ENCODE data around the gene UGT3A2. TPM values are rescaled to one million over a fixed set of nuclear protein-coding genes. Genes with fewer than 3 reads are reported as not detected.
"Not testable (repeated sequence)": the region's sequence is repeated elsewhere in the genome, so short reads cannot be mapped to it uniquely, and the experiment has no call there.

The UGT3A2 gene
- total RNA-seq, 1 donor: 0.54 TPM

DNA sequence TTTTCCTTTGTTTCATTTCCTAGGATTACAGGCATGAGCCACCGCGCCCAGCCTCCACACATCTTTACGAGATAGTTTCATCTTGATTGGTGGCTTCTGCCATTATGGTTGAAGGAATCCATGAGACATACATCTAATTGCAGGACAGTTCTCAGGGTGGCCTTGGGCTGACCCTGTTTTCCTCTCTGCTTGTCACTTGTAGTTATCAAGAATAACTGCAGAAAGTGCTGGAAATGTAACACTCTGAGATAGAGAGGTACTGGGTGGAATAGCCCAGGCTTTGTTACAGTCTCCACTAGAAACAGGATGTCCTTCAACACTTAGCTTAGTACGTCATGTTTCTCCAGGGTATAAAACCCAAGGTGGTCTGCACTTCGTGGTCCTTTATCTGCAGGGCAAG lies 10.7 kb downstream of the UGT3A2 start:
- no peak for DNase-seq (ENCODE audit: low read depth in 2 of 3, low spot score in 2 of 3)

DNA sequence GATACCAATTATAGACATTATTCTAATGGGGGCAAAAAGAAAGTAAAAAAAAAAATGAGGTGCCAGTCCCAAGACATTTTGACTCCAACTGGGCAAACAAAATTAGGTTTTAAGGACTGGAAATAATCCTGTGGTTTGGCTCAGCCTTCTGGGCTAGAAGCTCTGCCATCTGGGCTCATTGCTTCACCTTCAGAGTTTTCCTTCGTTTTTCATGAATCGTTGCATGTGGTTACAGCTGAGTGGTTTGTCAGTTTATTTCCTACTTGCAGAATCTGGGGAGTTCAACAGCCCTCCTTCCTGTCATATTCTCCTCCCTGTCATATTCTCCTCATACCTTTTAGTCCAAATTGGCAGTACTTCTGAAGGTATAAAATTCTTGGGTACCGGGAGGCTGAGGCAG lies 12.0 kb downstream of the UGT3A2 start:
- no peak for DNase-seq (ENCODE audit: low read depth in 2 of 3, low spot score in 2 of 3)

DNA sequence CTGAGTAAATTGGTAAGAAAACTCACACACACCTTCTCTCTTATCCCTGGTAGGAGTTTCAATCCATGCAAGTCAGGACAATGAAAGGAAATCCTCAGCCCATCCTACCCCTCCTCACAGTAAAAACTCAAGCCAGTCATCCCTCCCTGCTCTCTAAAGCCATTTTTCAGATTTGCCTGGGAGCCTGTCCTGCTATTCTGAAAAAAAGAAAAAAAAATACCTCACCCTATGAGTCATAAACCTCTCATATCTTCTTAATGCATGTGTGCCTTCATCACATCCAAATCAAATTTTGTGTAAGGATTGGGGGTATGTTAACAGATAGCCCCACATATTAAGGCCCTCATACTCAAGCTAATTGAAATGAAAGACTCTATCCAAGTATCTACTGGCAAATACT lies 14.1 kb downstream of the UGT3A2 start:
- no peak for DNase-seq (ENCODE audit: low read depth in 2 of 3, low spot score in 2 of 3)

DNA sequence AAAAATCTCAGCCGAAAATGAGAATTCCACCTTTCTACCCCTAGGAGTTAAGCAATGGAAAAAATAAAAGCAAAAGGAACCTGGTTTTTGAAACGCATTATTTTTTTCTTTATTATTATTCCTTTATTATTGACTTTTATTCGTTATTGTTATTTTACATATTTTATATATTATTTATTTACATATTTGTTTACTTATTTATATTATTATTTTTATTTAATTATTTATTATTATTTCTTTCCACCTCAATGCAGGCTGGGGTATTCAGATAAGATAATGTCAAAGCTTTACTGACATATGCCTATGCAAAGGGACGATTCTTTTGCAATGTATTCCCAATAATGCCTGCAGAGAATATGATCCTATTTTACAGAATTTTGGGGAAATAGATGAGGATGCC lies 16.7 kb downstream of the UGT3A2 start:
- no peak for DNase-seq (ENCODE audit: low read depth in 2 of 3, low spot score in 2 of 3)

DNA sequence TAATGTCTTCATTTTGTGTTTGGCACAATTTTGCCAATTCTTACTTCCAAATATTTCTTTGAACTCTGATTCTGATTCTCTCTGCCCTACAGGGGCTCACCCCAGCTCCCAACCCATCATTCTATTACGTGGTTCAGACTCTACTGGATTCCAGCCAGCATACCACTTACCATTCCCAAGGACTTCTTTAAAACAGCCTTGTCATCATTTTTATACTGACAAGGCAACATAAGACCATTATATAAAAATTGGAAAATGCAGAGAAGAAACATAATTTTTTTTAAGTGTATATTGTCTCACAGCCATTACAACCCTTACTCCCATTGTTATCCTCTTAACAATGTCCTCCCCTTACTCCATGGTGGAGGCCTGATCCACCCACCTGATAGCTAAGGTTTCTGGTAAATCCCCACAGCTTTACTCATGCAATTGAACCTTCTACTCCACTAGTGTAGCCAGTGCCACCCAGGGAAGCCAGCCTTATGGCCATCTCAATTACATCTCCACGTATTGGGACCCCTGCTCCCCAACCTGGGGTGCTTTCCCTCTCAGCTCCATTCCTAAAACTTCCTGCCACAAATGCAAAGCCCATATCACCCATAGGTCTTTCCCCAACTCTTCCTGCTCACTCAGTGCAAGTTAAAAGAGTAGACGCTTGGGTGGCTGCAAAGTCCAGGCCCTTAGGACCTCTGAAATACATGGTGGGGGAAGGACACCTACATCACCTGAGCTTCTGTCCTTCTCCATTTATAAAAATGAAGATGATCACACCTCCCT lies 19.1 kb downstream of the UGT3A2 start:
- no peak for DNase-seq (ENCODE audit: low read depth in 2 of 3, low spot score in 2 of 3)

DNA sequence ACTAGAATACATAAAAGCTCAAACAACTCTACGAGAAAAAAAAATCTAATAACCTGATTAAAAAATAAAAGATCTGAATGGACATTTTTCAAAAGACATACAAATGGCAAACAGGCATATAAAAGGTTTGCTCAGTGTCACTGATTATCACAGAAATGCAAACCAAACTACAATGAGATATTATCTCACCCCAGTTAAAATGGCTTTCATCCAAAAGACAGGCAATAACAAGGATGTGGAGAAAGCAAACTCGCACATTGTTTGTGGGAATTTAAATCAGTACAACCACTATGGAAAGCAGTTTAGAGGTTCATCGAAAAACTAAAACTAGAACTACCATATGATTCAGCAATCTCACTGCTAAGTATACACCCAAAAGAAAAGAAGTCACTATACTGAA lies 20.8 kb downstream of the UGT3A2 start:
- no peak for DNase-seq (ENCODE audit: low read depth in 2 of 3, low spot score in 2 of 3)

DNA sequence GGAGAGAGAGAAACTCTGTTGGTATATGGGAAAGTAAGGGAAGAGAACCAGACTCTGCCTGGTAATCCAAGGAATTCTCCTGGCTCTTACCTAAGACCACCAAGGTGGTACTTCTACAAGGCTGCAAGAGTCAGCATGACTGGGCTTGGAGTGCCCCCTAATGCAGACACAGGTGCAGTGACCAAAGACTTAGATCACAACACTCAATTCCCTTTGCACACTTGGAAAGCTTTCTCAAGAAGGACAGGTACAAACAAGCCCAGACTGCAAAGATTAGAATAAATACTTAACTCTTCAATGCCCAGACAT lies 25.2 kb downstream of the UGT3A2 start:
- no peak for DNase-seq (ENCODE audit: low read depth in 2 of 3, low spot score in 2 of 3)

DNA sequence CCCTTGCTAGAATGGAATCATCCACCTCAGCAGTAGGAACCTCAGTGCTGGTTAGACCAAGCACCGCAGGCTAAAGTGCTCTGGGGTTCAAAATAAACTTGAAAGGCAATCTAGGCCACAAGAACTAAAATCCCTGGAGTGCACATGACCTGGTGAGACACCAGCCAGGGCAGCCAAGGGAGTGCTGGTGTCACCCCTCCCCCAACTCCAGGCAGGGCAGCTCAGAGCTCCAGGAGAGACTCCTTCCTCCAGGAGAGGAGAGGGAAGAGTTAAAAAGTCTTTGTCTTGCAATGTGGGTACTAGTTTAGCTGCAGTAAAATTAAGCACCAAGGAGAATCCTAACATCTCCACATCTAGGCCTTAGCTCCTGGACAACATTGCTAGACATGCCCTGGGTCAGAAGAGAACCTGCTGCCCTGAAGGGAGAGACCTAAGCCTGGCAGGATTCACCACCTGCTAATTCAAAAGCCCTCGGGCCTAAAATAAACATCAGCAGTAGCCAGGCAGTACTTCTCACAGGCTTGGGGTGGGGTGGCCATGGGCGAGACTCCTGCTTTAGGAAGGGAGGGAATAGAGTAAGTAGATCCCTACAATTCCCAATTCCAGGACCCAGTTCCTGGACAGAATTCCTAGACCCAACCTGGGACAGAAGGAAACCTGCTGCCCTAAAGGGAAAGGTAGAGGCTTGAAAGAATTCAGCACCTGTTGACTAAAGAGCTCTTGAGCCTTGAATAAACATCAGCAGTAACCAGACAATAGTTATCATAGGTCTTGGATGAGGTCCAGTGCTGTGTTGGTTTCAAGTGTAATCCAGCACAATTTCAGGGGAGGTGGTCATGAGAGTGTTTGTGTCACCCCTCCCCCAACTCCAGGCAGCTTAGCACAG lies 25.8 kb downstream of the UGT3A2 start:
- no peak for DNase-seq (ENCODE audit: low read depth in 2 of 3, low spot score in 2 of 3)

DNA sequence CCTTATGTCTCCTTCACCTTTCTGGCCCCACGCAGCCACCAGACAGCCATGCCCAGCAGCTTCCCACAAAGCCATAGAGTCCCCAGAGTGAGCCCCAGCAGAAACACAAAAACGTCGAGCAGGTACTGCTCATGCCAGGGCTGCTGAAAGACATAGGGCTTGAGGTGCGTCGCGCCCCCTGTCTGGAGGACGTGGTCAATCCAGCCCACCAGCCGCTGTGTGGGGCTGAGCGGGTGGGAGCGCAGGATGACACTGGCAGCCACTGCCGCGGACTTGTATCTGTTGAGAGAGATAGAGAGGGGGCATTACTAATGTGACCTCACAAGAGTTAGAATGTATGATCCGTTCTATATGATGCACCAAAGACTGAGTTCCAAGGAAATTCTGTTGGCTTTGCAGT lies 31.0 kb downstream of the UGT3A2 start:
- DNase-seq (ENCODE audit: low read depth in 2 of 3, low spot score in 2 of 3): no peak

DNA sequence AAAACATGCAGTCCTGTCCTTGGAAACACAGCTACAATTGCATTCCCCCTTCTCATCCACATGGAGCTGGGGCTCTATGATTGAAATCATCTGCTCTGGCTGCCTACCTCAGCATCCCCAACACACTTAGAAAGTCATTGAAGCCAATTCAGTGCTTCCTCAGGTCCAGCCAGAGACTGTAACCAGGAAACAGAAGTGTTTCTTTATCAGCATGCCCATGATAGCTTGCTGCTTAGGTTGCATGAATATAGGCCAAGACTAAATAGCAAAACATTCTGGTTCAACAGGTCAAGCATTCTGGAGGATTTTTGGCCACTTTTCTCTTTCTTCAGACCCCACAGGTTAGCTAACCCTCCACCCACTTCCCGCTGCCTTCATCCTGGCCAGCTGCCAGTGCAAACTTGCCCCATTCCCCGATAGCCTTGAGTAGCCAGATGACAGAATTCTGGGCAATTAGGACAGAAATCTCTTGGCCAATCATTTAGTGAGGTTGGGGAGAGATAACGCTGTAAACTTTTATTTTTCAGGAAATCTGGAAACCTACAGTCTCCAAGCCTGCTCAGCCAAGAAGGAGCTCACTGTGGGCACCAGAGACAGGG lies 32.0 kb downstream of the UGT3A2 start:
- DNase-seq (ENCODE audit: low read depth in 2 of 3, low spot score in 2 of 3): not testable (repeated sequence)

DNA sequence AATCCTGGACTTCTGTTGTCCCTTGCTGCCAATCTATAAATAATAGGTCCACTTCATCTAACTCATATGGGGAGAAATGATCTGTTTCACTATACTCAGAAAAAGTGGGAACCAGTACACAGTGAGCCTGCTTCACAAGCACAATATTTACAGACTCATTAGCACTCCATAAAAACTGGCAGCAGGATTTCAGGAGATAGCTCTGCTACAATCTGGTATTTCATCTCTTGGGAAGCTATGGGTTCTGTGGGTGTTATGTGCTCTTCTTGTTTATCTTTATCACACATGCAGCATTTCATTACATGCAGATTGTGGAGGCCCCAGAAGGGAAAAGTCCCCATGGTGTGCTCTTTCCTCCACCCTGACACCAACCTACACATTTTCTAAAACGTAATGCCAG lies 33.2 kb downstream of the UGT3A2 start:
- no peak for DNase-seq (ENCODE audit: low read depth in 2 of 3, low spot score in 2 of 3)

DNA sequence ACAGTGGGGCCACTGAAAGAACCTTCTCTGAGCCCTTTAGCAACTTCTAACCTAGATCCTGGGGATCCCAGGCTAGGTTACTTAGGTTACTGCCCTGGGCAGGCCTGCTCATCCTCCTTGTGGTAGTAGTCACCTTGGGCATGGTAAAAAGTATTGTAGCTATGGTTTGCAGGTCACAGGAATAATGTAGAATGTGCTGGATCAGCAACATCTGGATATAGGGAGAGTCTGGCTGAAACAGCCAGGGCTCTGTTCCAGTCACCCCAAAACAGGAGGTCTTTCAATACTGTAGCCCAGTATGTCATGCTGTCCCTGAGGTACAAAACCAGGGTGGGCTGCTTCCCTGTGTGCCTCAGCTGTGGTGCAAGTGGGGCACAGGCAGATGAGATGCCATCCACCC lies 33.6 kb downstream of the UGT3A2 start:
- DNase-seq (ENCODE audit: low read depth in 2 of 3, low spot score in 2 of 3): no peak

DNA sequence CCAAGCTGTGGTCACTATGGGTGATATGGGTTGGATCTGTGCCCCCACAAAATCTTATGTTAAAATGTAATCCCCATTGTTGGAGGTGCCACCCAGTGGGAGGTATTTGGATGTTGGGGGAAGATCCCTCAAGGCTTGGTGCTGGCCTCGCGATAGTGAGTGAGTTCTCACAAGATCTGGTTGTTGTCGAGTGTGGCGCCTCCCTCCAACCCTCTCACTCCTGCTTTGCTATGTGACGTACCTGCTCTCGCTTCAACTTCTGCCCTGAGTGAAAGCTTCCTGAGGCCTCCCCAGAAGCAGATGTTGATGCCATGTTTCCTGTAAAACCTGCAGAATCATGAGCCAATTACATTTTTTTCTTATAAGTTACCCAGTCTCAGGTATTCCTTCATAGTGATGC lies 35.5 kb downstream of the UGT3A2 start:
- no peak for DNase-seq (ENCODE audit: low read depth in 2 of 3, low spot score in 2 of 3)

DNA sequence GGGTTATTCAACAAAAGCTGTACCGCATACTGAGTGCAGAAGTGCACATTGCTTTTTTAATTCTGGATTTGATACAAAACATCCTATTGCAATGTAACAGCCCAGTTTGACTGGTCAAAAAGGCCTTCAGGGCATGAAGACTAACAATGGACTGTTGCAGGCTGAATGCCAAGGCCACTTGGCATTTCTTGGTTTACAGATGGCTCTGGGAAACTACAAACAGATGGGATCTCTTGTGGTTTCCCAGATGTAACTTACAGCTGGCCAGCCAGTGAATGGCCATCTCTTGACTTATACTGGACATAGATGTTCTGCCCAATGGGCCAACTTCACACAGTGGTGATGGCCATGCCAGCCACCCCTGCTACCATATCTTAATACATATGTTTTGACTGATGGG lies 36.8 kb downstream of the UGT3A2 start:
- DNase-seq (ENCODE audit: low read depth in 2 of 3, low spot score in 2 of 3): no peak

DNA sequence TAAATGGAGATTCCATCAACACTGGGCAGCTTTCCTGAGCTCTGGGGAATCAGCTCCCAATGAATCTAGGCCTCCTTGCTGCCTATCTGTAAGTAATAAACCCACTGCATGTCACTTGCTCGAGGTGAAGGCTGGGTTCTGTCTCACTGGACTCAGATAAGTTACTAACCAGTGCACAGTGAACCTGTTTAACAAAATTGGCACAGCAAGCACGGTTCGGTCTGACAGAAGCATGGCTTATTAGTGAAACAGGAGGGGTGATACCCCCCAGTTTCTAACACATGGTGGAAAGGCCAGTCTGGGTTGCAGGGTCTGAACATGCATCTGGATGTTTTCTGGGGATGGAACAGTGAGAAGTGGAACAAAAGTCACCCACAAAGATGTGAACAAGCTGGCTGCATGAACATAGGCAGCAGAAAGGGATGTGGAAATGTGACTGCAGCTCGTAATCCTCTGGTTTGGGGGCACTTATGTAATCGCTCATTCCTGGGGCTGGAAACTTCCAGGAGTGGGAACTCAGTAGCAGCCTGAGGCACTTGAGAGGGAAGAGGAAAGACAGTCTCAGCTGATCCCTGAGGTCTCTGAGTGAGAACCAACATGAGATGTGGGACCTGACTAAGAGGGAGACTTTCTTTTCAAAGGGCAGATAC lies 37.7 kb downstream of the UGT3A2 start:
- DNase-seq (ENCODE audit: low read depth in 2 of 3, low spot score in 2 of 3): no peak

DNA sequence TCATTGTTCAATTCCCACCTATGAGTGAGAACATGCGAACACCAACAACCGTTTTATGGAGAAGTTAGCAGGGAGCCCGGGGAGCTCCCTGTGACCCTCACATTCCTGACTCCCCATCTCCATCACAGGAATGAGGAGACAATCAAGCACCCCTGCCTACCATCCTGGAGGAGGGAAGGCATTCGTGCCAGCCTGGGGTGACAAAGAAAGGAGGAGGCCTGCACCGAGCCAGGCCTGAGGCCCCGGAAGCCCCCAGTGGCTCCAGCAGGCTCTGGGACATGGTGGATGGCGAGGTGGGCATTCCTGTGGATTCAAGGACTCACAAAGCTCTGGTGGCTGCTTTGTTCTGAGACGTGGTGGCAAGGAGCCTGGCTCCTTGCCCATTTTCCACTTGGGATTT lies 39.0 kb downstream of the UGT3A2 start:
- no peak for DNase-seq (ENCODE audit: low read depth in 2 of 3, low spot score in 2 of 3)

DNA sequence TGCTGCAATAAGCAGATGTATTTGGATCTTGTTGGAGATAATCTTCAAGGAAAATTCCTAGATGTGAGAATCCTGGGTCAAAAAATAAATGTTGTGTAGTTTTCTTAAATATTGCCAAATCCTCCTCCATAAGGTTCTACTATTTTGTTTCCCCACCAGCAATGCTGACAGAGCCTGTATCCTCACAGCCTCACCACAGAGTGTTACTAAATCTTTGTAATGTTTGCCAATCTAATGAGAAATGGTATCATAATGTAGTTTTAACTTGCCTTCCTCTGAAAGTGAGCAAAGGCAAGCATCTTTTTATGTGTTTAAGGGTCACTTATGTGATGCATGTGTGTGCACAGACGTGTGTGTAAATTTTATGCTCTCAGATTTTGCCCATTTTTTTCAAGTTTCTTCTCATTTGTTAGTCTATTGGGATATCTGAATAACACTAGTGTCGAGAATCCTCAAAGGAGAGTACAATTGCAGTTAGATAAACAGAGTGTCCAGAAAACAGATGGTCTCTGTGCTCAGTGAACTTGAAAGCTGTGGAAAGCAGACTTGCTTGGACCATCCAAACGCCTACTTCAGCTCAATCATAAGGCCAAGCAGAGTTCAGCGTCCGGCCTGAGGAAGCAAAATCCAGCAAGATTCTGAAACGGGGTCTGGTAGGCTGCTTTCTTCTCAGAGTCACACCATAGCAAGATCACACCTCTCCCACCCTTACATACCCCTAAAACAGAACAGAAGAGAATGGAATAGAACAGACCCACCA lies 39.8 kb downstream of the UGT3A2 start:
- no peak for DNase-seq (ENCODE audit: low read depth in 2 of 3, low spot score in 2 of 3)

DNA sequence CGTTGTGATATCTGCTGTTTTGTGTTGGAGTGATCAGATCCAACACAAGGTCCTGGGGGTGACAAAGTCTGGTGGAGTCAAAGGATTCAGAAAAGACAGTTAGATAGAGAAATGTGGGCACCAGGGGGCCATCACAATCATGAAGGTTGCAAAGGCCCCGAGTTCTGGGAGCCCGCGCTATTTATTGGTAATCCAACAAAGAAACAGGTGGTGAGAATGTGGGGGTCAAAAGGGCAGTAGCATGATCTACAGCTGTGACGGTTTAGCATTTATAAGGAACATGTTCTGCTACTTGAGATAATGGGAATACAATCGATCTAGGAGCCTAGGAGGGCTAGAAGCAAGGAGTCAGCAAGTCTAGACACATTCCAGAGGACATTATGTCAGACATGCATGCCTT lies 44.4 kb downstream of the UGT3A2 start:
- not testable (repeated sequence) for DNase-seq (ENCODE audit: low read depth in 2 of 3, low spot score in 2 of 3)

DNA sequence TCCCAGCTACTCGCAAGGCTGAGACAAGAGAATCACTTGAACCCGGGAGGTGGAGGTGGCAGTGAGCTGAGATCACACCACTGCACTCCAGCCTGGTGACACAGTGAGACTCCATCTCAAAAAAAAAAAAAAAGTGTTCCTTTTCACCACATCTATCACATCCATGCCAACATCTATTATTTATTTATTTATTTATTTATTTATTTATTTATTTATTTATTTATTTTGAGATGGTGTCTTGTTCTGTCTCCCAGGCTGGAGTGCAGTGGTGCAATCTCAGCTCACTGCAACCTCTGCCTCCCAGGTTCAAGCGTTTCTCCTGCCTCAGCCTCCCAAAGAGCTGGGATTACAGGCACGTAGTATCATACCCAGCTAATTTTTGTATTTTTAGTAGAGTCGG lies 47.1 kb downstream of the UGT3A2 start:
- DNase-seq (ENCODE audit: low read depth in 2 of 3, low spot score in 2 of 3): not testable (repeated sequence)

DNA sequence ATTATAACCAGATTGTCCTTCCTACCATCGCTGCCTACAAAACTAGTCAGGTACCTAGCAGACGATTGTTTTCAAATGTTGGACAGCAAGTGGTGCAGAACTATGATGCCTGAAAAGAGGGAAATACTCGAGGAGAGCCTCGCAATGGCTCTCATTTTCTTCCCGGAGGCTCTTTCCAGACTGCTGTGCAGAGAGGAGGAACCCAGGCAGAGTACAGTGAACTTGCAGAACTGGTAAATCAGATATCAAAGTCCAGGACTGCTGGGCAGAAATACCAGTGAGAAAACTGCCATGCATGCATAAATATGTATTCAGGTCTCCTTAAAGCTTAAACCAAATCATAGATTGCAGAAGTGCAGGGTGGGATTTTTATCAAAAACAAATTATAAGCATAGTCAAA lies 49.1 kb downstream of the UGT3A2 start:
- no peak for DNase-seq (ENCODE audit: low read depth in 2 of 3, low spot score in 2 of 3)

DNA sequence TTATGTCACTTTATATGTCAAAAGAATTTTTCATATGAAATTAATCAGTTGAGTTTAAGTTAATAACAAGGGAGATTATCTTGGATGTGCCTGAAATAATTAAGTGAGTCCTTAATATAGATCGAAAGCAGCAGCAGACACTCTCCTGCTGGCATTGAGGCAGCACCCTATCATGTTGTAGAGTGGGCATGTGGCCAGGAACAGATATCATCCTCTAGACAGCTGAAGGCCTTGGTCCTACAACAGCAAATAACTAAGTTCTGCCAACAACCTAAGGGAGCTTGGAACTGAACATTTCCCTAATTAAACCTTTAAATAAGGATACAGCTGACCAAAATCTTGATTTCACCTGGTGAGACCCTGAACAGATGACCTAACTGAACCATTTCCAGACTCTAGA lies 49.7 kb downstream of the UGT3A2 start:
- DNase-seq (ENCODE audit: low read depth in 2 of 3, low spot score in 2 of 3): no peak

Data from hematopoietic multipotent progenitor cell (in vitro differentiated cells).